ENCODE results near the gene ATP6V0D1. TPM values are rescaled to one million over a fixed set of nuclear protein-coding genes. Genes with fewer than 3 reads are reported as not detected.

ATP6V0D1 gene
- total RNA-seq, 2 donors from 2014 or later: 53.7 to 102 TPM

GRCh38 chr16:67406111-67406971, 74.6 kb downstream of the ATP6V0D1 start:
- no peaks in the 10 kb centered on the region for H3K27me3 ChIP-seq
- H3K36me3 ChIP-seq (replicated peaks in 1 of 2; ENCODE audit: insufficient read depth in 1 of 2, low read depth in 2 of 2): no peaks in the 10 kb centered on the region
- H3K9me3 ChIP-seq: no peaks in the 10 kb centered on the region
- TF ChIP-seq POLR2A (IDR thresholded peaks at IDR 0.05): no peak
- no peak for TF ChIP-seq CTCF (IDR thresholded peaks at IDR 0.05)
- peaks cover 26% of the 10 kb centered on the region for H3K4me1 ChIP-seq
- intact Hi-C loops (cut with DNase I): no loop called here
- 84 to 94% methylated on average over 7 to 18 of the region's 18 CpGs for WGBS, 2 donors
- DNase-seq (no peak), ATAC-seq (no peak)
- H3K27ac ChIP-seq: peak overlapping the region in 3 of 4 donors; percentile 85 to 94 (median 89)
- H3K4me3 ChIP-seq: no peak overlapping the region

- WGBS, 2 donors: 79 to 82% methylated on average over 8 of the region's 8 CpGs
- ATAC-seq (no peak), DNase-seq (no peak)
- TF ChIP-seq POLR2A (IDR thresholded peaks at IDR 0.05) (no peak), CTCF (IDR thresholded peaks at IDR 0.05) (no peak)
- H3K36me3 ChIP-seq (replicated peaks in 1 of 2; ENCODE audit: insufficient read depth in 1 of 2, low read depth in 2 of 2): no peaks in the 10 kb centered on the region
- no peaks in the 10 kb centered on the region for H3K27me3 ChIP-seq
- H3K9me3 ChIP-seq: no peaks in the 10 kb centered on the region
- no peak overlapping the region for H3K4me3 ChIP-seq
- H3K4me1 ChIP-seq: peaks cover 26% of the 10 kb centered on the region
- intact Hi-C loops (cut with DNase I): no loop called here
- H3K27ac ChIP-seq: peak overlapping the region; percentile 85 to 94 (median 88)
Measured at GRCh38 chr16:67405336-67405735, 75.6 kb downstream of the ATP6V0D1 start.

- WGBS, 2 donors: 41 to 49% methylated on average over 5 of the region's 5 CpGs
- H3K4me3 ChIP-seq: no peak overlapping the region
- DNase-seq: peak; percentile 77 to 94 (median 90)
- H3K36me3 ChIP-seq (replicated peaks in 1 of 2; ENCODE audit: insufficient read depth in 1 of 2, low read depth in 2 of 2): no peaks in the 10 kb centered on the region
- peaks cover 28% of the 10 kb centered on the region for H3K4me1 ChIP-seq
- peak in 2 of 3 donors; percentile 59 to 61 for TF ChIP-seq POLR2A (IDR thresholded peaks at IDR 0.05)
- TF ChIP-seq CTCF (IDR thresholded peaks at IDR 0.05): no peak
- peak; percentile 94 for ATAC-seq
- H3K9me3 ChIP-seq: no peaks in the 10 kb centered on the region
- H3K27ac ChIP-seq: peak overlapping the region; percentile 85 to 94 (median 88)
- intact Hi-C loops (cut with DNase I): no loop called here
- no peaks in the 10 kb centered on the region for H3K27me3 ChIP-seq
Measured at GRCh38 chr16:67404740-67405226, 76.2 kb downstream of the ATP6V0D1 start.

- no peaks in the 10 kb centered on the region for H3K36me3 ChIP-seq (replicated peaks in 1 of 2; ENCODE audit: insufficient read depth in 1 of 2, low read depth in 2 of 2)
- intact Hi-C loops (cut with DNase I): no loop called here
- ATAC-seq (no peak), DNase-seq (no peak)
- no peak overlapping the region for H3K4me3 ChIP-seq
- no peak for TF ChIP-seq CTCF (IDR thresholded peaks at IDR 0.05)
- no peak for TF ChIP-seq POLR2A (IDR thresholded peaks at IDR 0.05)
- H3K27me3 ChIP-seq: no peaks in the 10 kb centered on the region
- 58 to 71% methylated on average over 10 to 12 of the region's 12 CpGs for WGBS, 2 donors
- H3K4me1 ChIP-seq: peaks cover 35% of the 10 kb centered on the region
- H3K27ac ChIP-seq: peak overlapping the region; percentile 85 to 94 (median 88)
- no peaks in the 10 kb centered on the region for H3K9me3 ChIP-seq
Measured at GRCh38 chr16:67403976-67404555, 76.9 kb downstream of the ATP6V0D1 start.
